ENCODE results near the gene IL22.

- TF ChIP-seq, protein P1, sequence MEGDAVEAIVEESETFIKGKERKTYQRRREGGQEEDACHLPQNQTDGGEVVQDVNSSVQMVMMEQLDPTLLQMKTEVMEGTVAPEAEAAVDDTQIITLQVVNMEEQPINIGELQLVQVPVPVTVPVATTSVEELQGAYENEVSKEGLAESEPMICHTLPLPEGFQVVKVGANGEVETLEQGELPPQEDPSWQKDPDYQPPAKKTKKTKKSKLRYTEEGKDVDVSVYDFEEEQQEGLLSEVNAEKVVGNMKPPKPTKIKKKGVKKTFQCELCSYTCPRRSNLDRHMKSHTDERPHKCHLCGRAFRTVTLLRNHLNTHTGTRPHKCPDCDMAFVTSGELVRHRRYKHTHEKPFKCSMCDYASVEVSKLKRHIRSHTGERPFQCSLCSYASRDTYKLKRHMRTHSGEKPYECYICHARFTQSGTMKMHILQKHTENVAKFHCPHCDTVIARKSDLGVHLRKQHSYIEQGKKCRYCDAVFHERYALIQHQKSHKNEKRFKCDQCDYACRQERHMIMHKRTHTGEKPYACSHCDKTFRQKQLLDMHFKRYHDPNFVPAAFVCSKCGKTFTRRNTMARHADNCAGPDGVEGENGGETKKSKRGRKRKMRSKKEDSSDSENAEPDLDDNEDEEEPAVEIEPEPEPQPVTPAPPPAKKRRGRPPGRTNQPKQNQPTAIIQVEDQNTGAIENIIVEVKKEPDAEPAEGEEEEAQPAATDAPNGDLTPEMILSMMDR (conservative IDR thresholded peaks at IDR 0.05; ENCODE audit: low read length): no peak
- TF ChIP-seq EZH2phosphoT487 (IDR thresholded peaks at IDR 0.05; ENCODE audit: borderline replicate concordance): no peak
These were observed 12.4 kb downstream of the IL22 start for GRCh38 chr12:68240975-68241374.

Measured in Loucy (cell line).